Subcutaneous adipose tissue (tissue), 4 donors: ENCODE results near the gene CDCP2. TPM values are rescaled to one million over a fixed set of nuclear protein-coding genes. Genes with fewer than 3 reads are reported as not detected.

Experiments used
- CTCF ChIP-seq: fragments of 450-650 bp; IDR thresholded peaks from one replicate; pipeline ENCODE4 v1.5.1; 2016; ENCODE audit warnings: low read depth, mild to moderate bottlenecking, control low read depth, antibody characterized with exemption, moderate library complexity
- total RNA-seq, 4 donors: library from RNA; depleted of rRNA; stranded (reverse); fragments of >200 nt; gene quantifications; one replicate each; pipeline ENCODE4 v1.1.0, GENCODE V29; 2016

The CDCP2 gene
- total RNA-seq, 4 donors from 2014 or later: 0.16 TPM; not detected in 3

- no peak for TF ChIP-seq CTCF
Observed at GRCh38 chr1:54120698-54121481, 31.9 kb downstream of the CDCP2 start.

GRCh38 chr1:54120018-54120697, 32.6 kb downstream of the CDCP2 start:
- no peak for TF ChIP-seq CTCF

GRCh38 chr1:54118704-54119103, 34.1 kb downstream of the CDCP2 start:
- TF ChIP-seq CTCF: no peak

- no peak for TF ChIP-seq CTCF
Observed at GRCh38 chr1:54117815-54118563, 34.8 kb downstream of the CDCP2 start.

- no peak for TF ChIP-seq CTCF
Observed at GRCh38 chr1:54115520-54115919, 37.3 kb downstream of the CDCP2 start.

GRCh38 chr1:54114955-54115354, 37.8 kb downstream of the CDCP2 start:
- no peak for TF ChIP-seq CTCF

GRCh38 chr1:54114001-54114400, 38.8 kb downstream of the CDCP2 start:
- no peak for TF ChIP-seq CTCF
